HG03432 (cell line): ENCODE data around the gene ROBO3.

ENCODE experiments used
- ATAC-seq: cut with Tn5 transposase; IDR thresholded peaks from one replicate; pipeline ENCODE4 v1.9.1; 2021; ENCODE audit warnings: mild to moderate bottlenecking, moderate library complexity; ENCODE audit not compliant: unreplicated experiment

ROBO3 gene

GRCh38 chr11:124919898-124920297 lies 54.7 kb downstream of the ROBO3 start:
- no peak for ATAC-seq

DNA sequence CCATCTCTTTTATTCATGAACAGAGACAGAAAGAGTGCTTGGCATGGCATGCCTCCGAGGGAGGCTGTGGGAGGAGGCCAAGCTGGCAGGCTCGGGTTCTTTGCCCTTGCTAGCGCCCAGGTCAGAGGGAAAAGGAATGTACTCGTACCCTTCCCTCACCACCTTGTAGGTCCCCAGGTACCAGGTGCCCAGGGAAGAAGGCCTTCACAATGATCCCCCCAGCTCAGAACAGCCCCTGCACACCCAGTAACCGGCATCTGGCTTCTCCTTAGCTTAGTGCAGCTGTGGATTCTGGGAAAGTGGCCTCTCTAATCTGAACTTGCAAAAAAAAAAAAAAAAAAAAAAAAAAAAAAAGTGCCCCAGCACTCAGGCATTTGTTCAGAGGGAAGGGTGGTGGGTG lies 55.1 kb downstream of the ROBO3 start:
- ATAC-seq: no peak

GRCh38 chr11:124920870-124921609 lies 55.8 kb downstream of the ROBO3 start:
- peak; percentile 76 for ATAC-seq

GRCh38 chr11:124922831-124923230 lies 57.6 kb downstream of the ROBO3 start:
- ATAC-seq: no peak

GRCh38 chr11:124923296-124923695 lies 58.1 kb downstream of the ROBO3 start:
- no peak for ATAC-seq

DNA sequence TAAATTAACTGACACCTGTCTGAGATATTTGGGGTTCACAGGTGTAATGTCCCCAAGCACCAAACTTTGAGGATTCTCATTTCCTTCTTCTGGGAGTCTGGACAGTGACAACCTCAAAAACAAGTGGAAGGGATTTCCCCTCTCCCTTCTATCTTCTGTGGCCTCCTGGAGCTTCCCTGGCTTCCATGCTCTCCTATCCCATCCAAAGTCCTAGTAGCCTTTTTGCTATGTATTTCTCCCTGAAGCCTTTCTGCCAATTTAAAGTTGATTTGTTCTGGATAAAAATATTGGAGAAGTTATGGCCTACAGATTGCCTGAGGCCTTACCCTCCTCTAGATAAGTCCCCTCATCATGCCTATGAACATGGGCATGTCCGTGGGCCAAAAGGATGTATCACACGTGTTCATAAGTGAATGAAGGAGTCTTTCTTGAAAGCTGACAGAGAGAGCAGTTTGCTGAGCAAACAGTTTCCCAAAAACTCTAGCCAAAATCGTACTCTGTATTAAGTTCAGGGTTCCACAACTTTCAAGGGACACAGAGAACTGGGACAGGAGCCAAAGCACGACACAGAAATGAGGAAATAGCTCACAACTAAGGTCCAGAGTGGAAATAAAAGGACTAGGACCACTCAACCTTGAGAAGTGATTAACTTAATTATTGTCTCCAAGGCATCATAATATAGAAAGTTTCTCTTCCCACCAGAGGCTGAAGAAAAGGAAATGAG lies 63.9 kb downstream of the ROBO3 start:
- no peak for ATAC-seq

DNA sequence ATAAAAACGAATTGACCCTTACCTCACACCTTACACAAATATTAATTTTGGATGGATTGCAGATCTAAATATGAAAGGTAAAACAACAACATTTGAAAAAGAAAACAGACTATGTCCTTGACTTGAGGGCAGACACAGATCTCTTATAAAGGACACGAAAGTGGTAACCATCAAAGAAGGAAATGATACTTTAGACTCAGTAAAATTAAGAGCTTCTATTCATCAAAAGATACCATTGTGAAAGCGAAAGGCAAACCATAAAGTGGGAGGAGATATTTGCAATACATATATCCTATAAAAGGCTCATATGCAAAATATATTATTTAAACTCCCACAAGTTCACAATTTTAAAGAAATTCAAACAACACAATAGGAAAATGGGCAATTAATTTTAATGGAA lies 65.6 kb downstream of the ROBO3 start:
- peak; percentile 93 for ATAC-seq
